Stimulated activated naive CD8-positive, alpha-beta T cell treated with anti-CD3 and anti-CD28 coated beads, Interleukin-15, amount 100 ng/mL, for 72 hours (primary cell): ENCODE data around the gene POP4.

Experiments used
- ATAC-seq: fragments of 150-1000 bp; cut with Tn5 transposase; 2 replicates; pipeline ENCODE4 v1.10.0; 2021; ENCODE audit warnings: mild to moderate bottlenecking, moderate library complexity
- DNase-seq, 2 donors: peaks; one replicate each; pipeline ENCODE4 v3.0.0; 2021 to 2022
- H3K27ac Mint-ChIP-seq, 2 donors: one replicate each; pipeline ENCODE4 v1.8.0; 2022; ENCODE audit warnings: mild to moderate bottlenecking in 2 of 2, mixed read lengths in 2 of 2, moderate library complexity in 2 of 2
- H3K27me3 Mint-ChIP-seq: one replicate; pipeline ENCODE4 v1.8.0; 2022; ENCODE audit warnings: mixed read lengths
- H3K4me1 Mint-ChIP-seq: one replicate; pipeline ENCODE4 v1.8.0; 2022; ENCODE audit warnings: mild to moderate bottlenecking, mixed read lengths
- H3K4me3 Mint-ChIP-seq, 2 donors: one replicate each; pipeline ENCODE4 v1.8.0; 2022; ENCODE audit warnings: mild to moderate bottlenecking in 2 of 2, mixed read lengths in 2 of 2, moderate library complexity in 1 of 2
- H3K9me3 Mint-ChIP-seq, 2 donors: one replicate each; pipeline ENCODE4 v1.8.0; 2022; ENCODE audit warnings: mixed read lengths in 2 of 2

The POP4 gene

DNA sequence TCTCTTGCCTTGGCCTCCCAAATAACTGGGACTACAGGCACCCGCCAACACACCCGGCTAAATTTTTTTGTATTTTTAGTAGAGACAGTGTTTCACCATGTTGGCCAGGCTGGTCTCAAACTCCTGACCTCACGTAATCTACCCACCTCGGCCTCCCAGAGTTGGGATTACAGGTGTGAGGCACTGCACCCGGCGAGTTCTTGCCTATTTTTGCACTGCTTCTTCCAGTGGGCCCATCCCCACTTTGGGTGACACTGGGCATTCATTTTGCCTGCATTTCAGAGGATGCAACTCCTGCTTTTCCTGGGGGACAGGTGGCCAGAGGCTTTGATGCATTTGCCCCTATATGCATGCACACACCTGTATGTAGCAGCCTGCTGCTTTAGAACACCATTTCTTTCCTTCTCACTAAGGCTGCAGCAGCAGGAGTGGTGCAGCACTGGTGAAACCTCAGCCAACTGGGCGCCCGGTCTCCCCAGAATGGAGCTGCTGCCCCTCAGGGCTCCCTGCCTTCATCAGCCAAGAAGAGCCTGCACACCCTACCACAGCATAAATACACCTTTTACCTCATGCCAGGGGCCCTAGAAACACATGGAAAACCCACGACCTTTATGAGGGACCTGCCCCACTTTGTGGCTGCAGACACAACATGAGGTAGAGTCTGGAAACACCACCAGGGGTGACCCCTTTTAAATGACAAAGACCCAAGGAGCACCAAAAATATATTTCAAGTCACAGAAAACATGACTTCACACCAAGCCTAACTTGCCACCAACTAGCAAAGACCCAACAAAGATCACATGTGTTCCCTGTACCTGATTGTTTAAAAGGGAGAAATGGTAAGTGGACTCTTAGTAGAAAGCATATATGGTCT, 36.8 kb upstream of the POP4 start:
- H3K4me1 Mint-ChIP-seq, result peaks cover 25% of the 10 kb centered on the region
- H3K9me3 Mint-ChIP-seq, result no peaks in the 10 kb centered on the region
- H3K4me3 Mint-ChIP-seq, result no peak overlapping the region
- peaks cover 89% of the 10 kb centered on the region for H3K27me3 Mint-ChIP-seq
- no peak for ATAC-seq
- DNase-seq, result no peak
- H3K27ac Mint-ChIP-seq, result no peak overlapping the region

- Mint-ChIP-seq H3K9me3 (no peaks in the 10 kb centered on the region), H3K4me3 (no peak overlapping the region), H3K27me3 (peaks cover 98% of the 10 kb centered on the region), H3K4me1 (peaks cover 22% of the 10 kb centered on the region), H3K27ac (peak overlapping the region in 1 of 2 donors; percentile 20)
- no peak for ATAC-seq
- DNase-seq, result no peak
These were observed 34.9 kb upstream of the POP4 start for GRCh38 chr19:29571181-29571580.

DNA sequence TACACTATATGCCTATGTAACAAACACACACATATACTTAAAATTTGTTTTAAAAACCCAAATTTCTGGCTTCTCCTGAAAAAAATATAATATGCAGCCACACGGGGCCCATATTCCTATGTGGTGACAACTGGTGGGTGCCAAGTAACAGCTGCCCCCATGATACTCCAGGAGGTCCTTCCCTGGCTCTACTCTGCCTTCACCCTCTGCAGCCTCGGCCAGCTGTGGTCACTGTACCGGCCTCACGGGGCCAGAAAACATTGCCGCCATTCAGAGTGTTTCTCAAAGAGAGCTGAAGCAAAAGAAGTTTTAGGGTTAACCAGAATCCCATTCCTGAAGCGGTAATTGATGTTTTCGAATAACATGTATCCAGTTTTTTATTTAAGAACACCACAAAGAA, 32.6 kb upstream of the POP4 start:
- no peaks in the 10 kb centered on the region for H3K9me3 Mint-ChIP-seq
- H3K4me1 Mint-ChIP-seq, result peaks cover 40% of the 10 kb centered on the region
- no peak overlapping the region for H3K27ac Mint-ChIP-seq
- no peak for DNase-seq
- peaks cover 89% of the 10 kb centered on the region for H3K27me3 Mint-ChIP-seq
- no peak for ATAC-seq
- H3K4me3 Mint-ChIP-seq, result no peak overlapping the region

DNA sequence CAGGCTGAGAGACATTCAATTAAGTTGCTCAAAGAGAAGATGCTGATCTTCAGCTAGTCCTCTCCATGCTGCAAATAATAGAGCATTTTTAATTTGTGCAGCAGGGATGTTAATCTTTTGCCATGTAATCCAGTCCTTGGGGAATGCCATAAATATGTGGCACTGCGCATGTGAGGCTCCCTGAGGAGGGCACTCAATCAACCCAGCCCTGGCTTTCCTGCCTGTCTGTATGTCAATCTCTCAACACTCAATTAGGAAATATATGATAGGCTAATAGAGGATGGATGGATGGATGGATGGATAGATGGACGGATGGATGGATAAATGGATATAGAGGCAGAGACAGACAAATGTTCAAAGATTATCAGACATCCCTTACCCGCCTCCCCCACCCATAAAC, 31.6 kb upstream of the POP4 start:
- H3K9me3 Mint-ChIP-seq, result no peaks in the 10 kb centered on the region
- DNase-seq (no peak), ATAC-seq (no peak)
- H3K27ac Mint-ChIP-seq, result no peak overlapping the region
- no peak overlapping the region for H3K4me3 Mint-ChIP-seq
- H3K27me3 Mint-ChIP-seq, result peaks cover 92% of the 10 kb centered on the region
- H3K4me1 Mint-ChIP-seq, result peaks cover 34% of the 10 kb centered on the region

DNA sequence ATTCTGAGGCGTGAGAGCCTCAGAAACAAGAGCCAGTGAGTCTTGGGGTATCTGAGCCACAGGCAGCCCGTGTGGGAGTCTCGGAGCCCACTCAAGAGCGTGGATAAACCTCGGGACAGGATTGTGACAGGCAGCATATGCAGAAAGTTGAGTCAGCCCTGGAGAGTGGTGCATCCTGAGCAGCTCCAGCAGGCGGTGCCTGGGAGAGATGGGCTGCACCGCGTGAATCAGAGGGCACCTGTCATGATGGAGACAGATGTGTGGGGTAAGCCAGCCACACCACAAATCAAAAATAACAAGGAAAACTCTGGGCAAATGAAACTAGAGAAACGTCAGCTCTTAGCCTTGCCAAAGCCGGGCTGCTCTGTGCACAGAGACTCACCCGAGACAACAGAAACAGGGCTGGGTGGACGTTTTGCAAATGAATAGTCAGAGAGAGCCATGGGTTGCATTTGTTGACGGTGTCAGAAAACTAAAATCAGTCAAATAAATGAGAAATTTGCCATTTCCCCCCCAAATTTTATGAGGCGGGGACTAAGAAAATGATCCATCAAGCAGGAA, 30.0 kb upstream of the POP4 start:
- ATAC-seq (peak; percentile 46), DNase-seq (no peak)
- Mint-ChIP-seq H3K4me1 (peaks cover 29% of the 10 kb centered on the region), H3K27me3 (peaks cover 87% of the 10 kb centered on the region), H3K9me3 (peaks cover 4 to 11% of the 10 kb centered on the region in 2 donors), H3K27ac (peak overlapping the region in 1 of 2 donors; percentile 61), H3K4me3 (peak overlapping the region; percentile 25 to 48)

GRCh38 chr19:29576761-29577648, 29.1 kb upstream of the POP4 start:
- Mint-ChIP-seq H3K4me1 (peaks cover 29% of the 10 kb centered on the region), H3K27ac (no peak overlapping the region), H3K4me3 (peak overlapping the region in 1 of 2 donors; percentile 25), H3K9me3 (peaks cover 6 to 15% of the 10 kb centered on the region in 2 donors), H3K27me3 (peaks cover 79% of the 10 kb centered on the region)
- peak; percentile 96 for ATAC-seq
- peak in 1 of 2 donors; percentile 38 for DNase-seq

DNA sequence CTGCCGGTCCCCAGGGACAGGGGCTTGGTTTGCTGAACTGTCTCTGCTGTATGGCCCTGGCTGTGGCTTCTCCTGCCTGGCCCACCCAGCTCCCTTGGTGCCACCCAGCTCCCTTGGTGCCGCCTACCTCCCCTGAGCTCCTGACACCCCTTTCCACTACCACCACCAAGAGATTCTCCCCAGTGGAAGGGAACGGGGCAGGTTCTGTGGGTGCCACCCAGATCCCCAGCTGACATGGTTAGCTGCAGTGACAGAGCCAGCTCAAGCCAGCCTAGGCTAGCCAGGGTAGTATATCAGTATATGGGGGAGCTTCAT, 28.5 kb upstream of the POP4 start:
- Mint-ChIP-seq H3K27me3 (peaks cover 73% of the 10 kb centered on the region), H3K4me1 (peaks cover 30% of the 10 kb centered on the region), H3K9me3 (peaks cover 6 to 15% of the 10 kb centered on the region in 2 donors), H3K4me3 (no peak overlapping the region), H3K27ac (no peak overlapping the region)
- no peak for DNase-seq
- ATAC-seq, result no peak

GRCh38 chr19:29578349-29578748, 27.7 kb upstream of the POP4 start:
- no peak overlapping the region for H3K4me3 Mint-ChIP-seq
- H3K4me1 Mint-ChIP-seq, result peaks cover 38% of the 10 kb centered on the region
- H3K27me3 Mint-ChIP-seq, result peaks cover 65% of the 10 kb centered on the region

GRCh38 chr19:29579308-29579910, 26.7 kb upstream of the POP4 start:
- no peak for ATAC-seq
- no peak overlapping the region for H3K27ac Mint-ChIP-seq
- H3K9me3 Mint-ChIP-seq, result peaks cover 6 to 15% of the 10 kb centered on the region in 2 donors
- no peak for DNase-seq
- peaks cover 46% of the 10 kb centered on the region for H3K4me1 Mint-ChIP-seq
- H3K27me3 Mint-ChIP-seq, result peaks cover 65% of the 10 kb centered on the region
- no peak overlapping the region for H3K4me3 Mint-ChIP-seq

More at GRCh38 chr19:29578349-29578748, 27.7 kb upstream of the POP4 start:
- Mint-ChIP-seq H3K9me3 (peaks cover 6 to 15% of the 10 kb centered on the region in 2 donors), H3K27ac (no peak overlapping the region)
- no peak for ATAC-seq
- no peak for DNase-seq

DNA sequence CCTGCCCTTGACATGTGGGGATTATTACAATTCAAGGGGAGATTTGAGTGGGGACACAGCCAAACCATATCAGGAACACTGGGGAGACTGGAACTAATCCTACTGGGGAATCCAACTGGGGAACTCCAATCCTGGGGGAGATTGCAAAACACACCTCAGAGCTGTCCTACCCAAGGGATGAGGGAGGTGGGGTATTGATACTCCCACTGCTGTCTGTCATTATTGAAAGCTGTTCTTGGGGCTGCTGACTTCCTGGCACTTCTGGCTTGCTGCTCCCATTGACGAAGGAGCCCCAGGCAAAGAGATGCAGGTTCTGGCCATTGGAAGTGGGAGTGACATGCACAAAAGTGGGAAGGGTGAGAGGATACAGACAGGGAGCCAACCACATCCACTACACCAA, 24.7 kb upstream of the POP4 start:
- no peak overlapping the region for H3K4me3 Mint-ChIP-seq
- peaks cover 56% of the 10 kb centered on the region for H3K27me3 Mint-ChIP-seq
- H3K4me1 Mint-ChIP-seq, result peaks cover 33% of the 10 kb centered on the region
- no peak for ATAC-seq
- H3K9me3 Mint-ChIP-seq, result peaks cover 6 to 15% of the 10 kb centered on the region in 2 donors
- no peak for DNase-seq
- no peak overlapping the region for H3K27ac Mint-ChIP-seq

GRCh38 chr19:29583196-29583999, 22.7 kb upstream of the POP4 start:
- ATAC-seq, result no peak
- H3K4me1 Mint-ChIP-seq, result peaks cover 34% of the 10 kb centered on the region
- peaks cover 6 to 15% of the 10 kb centered on the region in 2 donors for H3K9me3 Mint-ChIP-seq
- peak in 1 of 2 donors; percentile 26 for DNase-seq
- H3K27ac Mint-ChIP-seq, result peak overlapping the region in 1 of 2 donors; percentile 63
- peaks cover 49% of the 10 kb centered on the region for H3K27me3 Mint-ChIP-seq
- peak overlapping the region in 1 of 2 donors; percentile 16 for H3K4me3 Mint-ChIP-seq

- H3K27ac Mint-ChIP-seq, result no peak overlapping the region
- peaks cover 4 to 10% of the 10 kb centered on the region in 2 donors for H3K9me3 Mint-ChIP-seq
- H3K27me3 Mint-ChIP-seq, result peaks cover 38% of the 10 kb centered on the region
- peak overlapping the region in 1 of 2 donors; percentile 29 for H3K4me3 Mint-ChIP-seq
- peaks cover 40% of the 10 kb centered on the region for H3K4me1 Mint-ChIP-seq
- no peak for ATAC-seq
- DNase-seq, result no peak
These were observed 19.7 kb upstream of the POP4 start for GRCh38 chr19:29586401-29586800.

DNA sequence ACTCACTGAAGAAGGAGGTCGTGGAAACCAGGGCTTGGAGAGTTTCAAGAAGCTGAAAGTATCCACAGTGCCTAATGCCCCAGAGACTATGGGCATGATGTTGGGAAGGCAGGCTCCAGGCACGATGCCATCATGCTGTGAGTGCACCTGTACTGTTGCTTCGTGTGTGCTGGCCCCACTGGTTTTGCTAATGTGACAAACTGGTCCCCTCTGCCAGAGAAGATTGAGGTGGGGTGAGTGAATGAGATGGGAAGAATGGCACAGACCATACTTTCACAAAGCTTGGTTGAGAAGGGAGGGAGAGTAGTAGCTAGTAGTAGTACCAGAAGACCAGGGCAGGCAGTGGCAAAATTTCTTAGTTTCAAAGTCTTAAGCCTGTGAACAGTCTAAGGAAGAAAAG, 19.0 kb upstream of the POP4 start:
- peak overlapping the region in 1 of 2 donors; percentile 29 for H3K4me3 Mint-ChIP-seq
- H3K9me3 Mint-ChIP-seq, result peaks cover 4 to 8% of the 10 kb centered on the region in 2 donors
- peaks cover 45% of the 10 kb centered on the region for H3K27me3 Mint-ChIP-seq
- DNase-seq (no peak), ATAC-seq (peak; percentile 1)
- no peak overlapping the region for H3K27ac Mint-ChIP-seq
- H3K4me1 Mint-ChIP-seq, result peaks cover 40% of the 10 kb centered on the region

DNA sequence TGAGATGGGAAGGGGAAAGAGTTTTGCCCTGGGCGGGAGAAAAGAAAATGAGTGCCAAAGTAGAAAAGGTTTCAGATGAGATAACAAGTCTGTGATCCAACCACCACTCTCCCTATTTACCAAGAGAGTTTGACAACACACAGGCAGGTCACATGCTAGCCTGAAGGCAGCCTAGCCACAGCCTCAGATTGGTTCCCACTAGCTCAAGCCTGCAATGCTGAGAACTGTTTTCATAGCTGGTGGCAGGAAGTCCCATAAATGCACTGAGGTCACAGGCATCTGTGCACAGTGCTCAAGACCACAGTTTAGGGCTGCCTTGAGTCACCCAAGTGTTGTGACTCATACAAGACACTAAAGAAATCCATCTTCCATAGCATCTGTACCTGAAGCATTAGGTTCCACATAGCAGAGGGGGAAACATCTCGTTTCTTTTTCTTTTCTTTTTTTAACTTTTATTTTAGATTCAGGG, 18.5 kb upstream of the POP4 start:
- Mint-ChIP-seq H3K4me1 (peaks cover 39% of the 10 kb centered on the region), H3K27me3 (peaks cover 50% of the 10 kb centered on the region), H3K27ac (no peak overlapping the region), H3K4me3 (peak overlapping the region in 1 of 2 donors; percentile 6), H3K9me3 (peaks cover 4 to 8% of the 10 kb centered on the region in 2 donors)
- DNase-seq, result peak; percentile 63 to 87
- ATAC-seq, result peak; percentile 100
